LNCAP (cell line): ENCODE measurements around the gene VANGL2.

ENCODE experiments used
- CTCF ChIP-seq: fragments of 450-650 bp; IDR thresholded peaks from 2 replicates; pipeline ENCODE4 v1.5.1; 2017; ENCODE audit warnings: mild to moderate bottlenecking

VANGL2 gene

GRCh38 chr1:160411271-160412027, 11.1 kb downstream of the VANGL2 start:
- TF ChIP-seq CTCF: no peak

- TF ChIP-seq CTCF: no peak
Measured at GRCh38 chr1:160412028-160412362, 11.6 kb downstream of the VANGL2 start.

- TF ChIP-seq CTCF: no peak
Measured at GRCh38 chr1:160413716-160414115, 13.4 kb downstream of the VANGL2 start.

- no peak for TF ChIP-seq CTCF
Measured at GRCh38 chr1:160414881-160415280, 14.5 kb downstream of the VANGL2 start.

- TF ChIP-seq CTCF: no peak
Measured at GRCh38 chr1:160415696-160416290, 15.4 kb downstream of the VANGL2 start.

GRCh38 chr1:160416369-160416768, 16.0 kb downstream of the VANGL2 start:
- peak; percentile 54; the same call in 1 of the 2 replicates for TF ChIP-seq CTCF

GRCh38 chr1:160418483-160418882, 18.1 kb downstream of the VANGL2 start:
- TF ChIP-seq CTCF: no peak
